ENCODE results near the gene PELI3. TPM values are rescaled to one million over a fixed set of nuclear protein-coding genes. Genes with fewer than 3 reads are reported as not detected.
"Not testable (repeated sequence)": the region's sequence is repeated elsewhere in the genome, so short reads cannot be mapped to it uniquely, and the experiment has no call there.

Gene PELI3
- polyA plus RNA-seq, 3 donors = 5.9 to 7.0 (median 6.2) TPM

DNA sequence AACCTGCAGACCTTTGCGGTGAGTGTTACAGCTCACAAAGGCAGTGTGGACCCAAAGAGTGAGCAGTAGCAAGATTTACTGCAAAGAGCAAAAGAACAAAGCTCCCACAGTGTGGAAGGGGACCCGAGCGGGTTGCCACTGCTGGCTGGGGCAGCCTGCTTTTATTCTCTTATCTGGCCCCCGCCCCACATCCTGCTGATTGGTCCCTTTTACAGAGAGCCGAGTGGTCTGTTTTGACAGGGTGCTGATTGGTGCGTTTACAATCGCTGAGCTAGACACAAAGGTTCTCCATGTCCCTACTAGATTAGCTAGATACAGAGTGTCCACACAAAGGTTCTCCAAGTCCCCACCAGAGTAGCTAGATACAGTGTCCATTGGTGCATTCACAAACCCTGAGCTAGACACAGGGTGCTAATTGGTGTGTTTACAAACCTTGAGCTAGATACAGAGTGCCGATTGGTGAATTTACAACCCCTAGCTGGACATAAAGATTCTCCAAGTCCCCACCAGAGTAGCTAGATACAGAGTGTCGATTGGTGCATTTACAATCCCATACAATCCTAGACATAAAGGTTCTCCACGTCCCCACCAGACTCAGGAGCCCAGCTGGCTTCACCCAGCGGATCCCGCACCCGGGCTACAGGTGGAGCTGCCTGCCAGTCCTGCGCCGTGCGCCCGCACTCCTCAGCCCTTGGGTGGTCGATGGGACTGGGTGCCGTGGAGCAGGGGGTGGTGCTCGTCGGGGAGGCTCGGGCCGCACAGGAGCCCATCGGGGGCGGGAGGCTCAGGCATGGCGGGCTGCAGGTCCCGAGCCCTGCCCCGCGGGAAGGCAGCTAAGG is 26.4 kb upstream of the PELI3 start:
- DNase-seq = not testable (repeated sequence)

DNA sequence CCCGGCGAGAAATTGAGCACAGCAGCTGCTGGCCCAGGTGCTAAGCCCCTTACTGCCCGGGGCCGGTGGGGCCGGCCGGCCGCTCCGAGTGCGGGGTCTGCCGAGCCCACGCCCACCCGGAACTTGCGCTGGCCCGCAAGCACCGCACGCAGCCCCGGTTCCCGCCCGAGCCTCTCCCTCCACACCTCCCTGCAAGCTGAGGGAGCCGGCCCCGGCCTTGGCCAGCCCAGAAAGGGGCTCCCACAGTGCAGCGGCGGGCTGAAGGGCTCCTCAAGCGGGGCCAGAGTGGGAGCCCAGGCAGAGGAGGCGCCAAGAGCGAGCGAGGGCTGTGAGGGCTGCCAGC is 25.8 kb upstream of the PELI3 start:
- DNase-seq = not testable (repeated sequence)

DNA sequence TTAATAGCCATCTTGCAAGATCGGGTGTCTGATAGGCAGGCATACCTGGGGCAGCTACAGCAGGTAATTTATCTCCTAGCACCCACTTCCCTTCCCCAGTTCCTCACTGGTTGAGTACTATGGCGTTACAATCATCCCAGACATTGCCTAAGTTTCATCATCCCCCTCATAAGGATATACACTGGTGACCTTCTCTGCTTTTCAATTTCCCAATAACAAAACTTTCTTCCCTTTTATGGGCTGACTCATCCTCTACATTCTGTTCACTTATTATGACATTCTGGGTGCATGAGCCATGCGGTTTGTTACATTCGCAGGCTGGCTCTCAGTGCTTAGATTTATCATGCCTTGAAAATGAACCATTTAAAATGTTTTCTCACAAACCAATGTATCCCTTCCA is 23.1 kb upstream of the PELI3 start:
- no peak for DNase-seq

DNA sequence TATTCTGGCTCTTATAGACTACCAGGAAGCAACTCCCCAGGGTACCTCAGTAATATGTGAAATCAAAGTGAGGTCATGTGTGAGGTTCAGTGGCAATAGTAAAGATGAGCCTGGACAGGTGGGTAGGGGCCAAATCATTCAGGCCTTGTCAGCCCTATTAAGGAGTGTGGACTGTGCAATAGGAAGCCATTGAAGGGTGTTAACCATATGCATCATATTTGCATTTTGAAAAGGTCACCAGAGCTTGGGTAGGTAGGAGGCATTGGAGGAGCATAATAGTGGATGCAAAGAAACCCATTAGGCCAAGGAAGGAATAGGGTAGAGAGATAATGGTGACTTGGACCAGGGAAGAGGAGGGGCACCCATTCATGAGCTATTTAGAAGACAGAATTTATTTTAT is 19.7 kb upstream of the PELI3 start:
- no peak for DNase-seq

DNA sequence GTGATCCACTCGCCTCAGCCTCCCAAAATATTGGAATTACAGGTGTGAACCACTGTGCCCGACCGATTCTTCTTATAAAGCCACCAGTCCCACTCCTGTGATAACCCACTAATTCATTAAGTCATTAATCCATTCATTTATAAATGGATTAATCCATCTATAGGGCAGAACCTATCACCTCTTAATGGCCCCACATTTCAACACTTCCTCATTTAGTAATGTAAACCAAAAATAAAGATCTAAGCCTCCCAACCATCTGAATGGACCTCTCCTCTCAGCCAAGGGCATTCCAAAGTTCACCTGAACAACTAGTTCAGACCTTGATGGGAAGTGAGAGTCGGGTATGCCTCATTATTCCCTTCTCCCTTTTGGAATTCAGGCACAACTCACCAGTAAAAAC is 18.2 kb upstream of the PELI3 start:
- DNase-seq = no peak

DNA sequence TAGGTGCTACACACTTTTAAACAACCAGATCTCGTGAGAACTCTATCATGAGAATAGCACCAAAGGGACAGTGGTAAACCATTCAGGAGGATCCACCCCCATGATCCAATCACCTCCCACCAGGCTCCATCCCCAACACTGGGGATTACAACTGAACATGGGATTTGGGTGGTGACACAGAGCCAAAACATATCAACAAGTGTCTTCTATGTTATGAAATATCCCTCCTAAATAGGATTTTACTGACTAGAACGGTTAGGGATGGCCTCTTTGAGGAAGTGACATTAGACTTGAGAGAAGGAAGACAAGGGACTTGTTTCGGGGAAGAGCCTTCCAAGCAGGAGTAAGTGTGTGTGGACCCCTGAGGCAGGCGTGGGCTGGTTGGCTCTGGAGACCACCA is 16.1 kb upstream of the PELI3 start:
- DNase-seq = no peak

DNA sequence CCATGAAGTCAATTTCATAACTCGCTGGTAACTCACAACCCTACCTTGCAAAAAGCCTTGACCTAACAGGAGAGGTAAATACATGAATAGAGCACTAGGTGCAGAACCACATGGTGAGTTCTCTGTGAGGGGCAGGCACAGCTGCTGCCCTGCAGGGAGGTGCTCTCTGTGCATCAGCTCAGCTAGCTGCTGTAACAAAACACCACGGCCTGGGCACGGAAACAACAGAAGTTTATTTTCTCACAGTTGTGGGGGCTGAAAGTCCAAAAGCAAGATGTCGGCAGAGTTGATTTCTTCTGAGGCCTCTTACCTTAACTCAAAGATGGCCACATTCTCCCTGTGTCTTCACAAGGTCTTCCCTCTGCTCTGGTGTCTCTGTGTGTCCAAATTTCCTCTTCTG is 15.0 kb upstream of the PELI3 start:
- DNase-seq = no peak

DNA sequence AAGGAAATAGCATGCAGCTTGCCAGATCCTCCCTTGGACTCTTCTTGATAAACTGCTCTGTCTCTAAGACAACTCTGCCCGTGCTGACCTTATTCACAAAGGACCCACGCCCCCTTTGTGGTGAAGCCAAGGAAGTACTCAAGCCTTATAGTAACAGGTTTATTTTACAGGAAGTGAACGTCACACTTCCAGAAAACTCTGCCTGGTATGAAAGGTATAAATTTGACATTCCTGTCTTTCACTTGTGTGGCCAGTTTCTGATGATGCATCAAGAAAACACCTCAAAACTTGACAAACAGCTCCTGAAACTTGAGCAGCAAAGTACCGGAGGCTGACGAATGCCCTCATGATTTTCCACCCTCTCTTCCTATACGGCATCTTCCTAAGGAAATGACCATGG is 12.5 kb upstream of the PELI3 start:
- no peak for DNase-seq

DNA sequence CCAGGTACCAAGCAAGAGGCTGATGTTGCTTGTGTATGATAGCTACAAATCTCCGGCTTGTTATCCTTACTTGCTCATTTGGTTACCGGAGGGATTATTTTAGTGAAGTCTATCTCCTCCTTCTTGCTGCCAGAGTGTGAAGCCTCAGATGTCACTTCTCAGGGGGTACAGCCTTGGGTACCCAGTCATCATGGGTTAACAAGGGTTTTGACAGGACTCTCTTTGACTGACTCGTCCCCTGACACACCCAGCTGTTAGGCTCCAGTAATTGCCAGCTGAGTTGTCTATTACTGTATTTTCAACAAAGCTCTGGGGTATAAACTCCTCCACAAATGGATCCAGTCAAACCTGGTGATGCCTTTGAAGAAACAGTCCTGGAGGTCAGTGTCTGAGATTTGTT is 11.9 kb upstream of the PELI3 start:
- DNase-seq = no peak

DNA sequence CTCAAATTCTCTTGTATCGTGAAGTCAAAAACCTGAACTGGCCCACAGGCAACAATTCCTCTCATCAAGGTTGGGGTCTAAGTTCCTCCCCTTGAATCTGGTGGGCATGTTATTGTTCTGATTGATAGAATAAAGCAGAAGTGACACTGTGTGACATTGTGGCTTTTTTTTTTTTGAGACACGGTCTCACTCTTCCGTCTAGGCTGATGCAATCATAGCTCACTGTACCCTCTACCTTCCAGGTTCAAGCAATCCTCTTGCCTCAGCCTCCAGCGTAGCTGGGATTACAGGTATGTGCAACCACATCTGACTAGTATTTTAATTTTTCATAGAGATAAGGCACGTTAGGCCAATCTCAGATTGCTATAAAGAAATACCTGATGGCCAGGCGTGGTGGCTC is 8.9 kb upstream of the PELI3 start:
- DNase-seq = no peak

DNA sequence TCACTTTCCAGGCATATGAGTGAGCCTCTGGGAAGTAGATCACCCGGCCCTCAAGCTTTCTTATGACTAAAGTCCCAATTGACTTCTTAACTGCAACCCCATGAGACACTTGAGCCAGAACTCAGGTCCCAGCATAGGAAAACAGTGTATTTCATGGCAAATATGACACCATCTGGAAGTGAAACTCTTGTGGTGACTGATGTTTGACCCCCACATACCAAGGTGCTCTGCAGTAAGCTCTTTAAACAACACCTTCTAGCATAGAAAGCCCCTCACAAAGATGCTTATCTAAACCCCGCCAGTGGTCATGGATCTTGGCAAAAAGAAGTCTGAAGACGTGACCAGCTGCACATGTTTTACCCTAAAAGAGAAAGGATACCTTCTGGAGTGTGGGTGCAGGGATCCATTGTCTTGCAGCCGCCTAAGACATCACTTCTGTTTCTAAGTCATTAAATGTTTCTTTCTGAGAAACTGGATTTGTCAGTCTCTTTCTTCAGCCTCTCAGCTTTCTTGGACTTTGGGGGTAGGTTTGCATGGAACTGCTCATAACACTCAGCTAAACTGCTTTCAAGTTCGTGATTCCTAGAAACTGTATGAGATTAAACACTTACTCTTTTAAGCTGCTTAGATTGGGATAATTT is 7.4 kb upstream of the PELI3 start:
- no peak for DNase-seq

DNA sequence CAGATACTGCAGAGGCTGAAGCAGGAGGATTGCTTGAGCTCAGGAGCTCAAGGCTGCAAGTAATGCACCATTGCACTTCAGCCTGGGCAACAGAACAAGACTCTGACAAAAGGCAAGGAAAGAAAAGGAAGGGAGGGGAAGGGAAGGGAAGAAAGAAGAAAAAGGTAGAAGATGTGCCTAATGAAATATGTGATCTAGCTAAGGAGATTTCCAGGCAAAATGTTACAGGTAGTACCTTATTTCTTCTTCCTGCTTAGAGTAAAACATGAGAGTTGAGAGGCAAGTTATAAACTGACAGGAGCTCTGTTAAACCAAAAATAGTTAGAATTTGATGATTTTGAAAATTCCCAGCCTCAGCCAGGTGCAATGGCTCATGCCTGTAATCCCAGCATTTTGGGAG is 4.7 kb upstream of the PELI3 start:
- DNase-seq = no peak

DNA sequence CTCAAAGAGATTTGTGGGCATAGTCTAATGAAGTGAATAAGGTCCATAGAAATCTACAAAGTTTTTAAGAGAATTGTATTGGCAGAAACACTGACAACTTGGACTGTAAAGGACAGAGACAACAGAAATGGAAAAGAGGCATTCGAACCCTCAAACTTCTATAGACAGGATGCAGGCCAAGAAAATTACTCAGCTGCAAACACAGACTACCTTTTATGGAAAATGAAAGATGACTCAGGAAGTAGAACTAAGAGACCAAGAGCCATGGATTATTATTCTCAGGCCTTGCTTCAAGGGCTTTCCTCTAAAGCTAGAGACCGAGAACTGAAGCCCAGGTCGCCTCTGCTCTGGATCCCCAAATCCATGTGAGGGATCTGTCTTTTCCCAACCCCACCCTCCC is 3.8 kb upstream of the PELI3 start:
- no peak for DNase-seq

DNA sequence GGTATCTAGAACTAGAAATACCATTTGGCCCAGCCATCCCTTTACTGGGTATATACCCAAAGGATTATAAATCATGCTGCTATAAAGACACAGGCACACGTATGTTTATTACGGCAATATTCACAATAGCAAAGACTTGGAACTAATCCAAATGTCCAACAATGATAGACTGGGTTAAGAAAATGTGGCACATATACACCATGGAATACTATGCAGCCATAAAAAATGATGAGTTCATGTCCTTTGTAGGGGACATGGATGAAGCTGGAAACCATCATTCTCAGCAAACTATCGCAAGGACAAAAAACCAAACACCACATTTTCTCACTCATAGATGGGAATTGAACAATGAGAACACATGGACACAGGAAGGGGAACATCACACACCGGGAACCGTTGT is 2.6 kb upstream of the PELI3 start:
- DNase-seq = not testable (repeated sequence)

DNA sequence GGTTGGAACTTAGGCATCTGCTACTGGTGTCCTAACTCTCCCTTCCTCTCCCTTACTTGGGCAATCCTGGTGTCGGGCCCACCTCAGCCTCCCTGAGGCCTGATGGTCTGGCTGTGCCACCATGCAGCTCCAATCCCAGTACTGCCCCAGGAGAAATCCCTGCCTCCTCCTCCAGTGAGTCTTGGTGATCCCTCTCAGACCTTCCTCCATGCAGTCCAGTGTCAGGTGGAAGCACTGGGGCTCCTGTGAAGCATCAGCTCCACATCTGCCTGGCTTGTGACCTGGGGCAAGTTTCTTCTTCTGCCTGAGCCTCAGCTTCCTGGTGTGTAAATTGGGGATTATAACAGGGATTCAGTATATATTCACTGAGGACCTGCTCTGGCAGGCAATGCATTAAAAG is 1.8 kb upstream of the PELI3 start:
- DNase-seq = no peak

DNA sequence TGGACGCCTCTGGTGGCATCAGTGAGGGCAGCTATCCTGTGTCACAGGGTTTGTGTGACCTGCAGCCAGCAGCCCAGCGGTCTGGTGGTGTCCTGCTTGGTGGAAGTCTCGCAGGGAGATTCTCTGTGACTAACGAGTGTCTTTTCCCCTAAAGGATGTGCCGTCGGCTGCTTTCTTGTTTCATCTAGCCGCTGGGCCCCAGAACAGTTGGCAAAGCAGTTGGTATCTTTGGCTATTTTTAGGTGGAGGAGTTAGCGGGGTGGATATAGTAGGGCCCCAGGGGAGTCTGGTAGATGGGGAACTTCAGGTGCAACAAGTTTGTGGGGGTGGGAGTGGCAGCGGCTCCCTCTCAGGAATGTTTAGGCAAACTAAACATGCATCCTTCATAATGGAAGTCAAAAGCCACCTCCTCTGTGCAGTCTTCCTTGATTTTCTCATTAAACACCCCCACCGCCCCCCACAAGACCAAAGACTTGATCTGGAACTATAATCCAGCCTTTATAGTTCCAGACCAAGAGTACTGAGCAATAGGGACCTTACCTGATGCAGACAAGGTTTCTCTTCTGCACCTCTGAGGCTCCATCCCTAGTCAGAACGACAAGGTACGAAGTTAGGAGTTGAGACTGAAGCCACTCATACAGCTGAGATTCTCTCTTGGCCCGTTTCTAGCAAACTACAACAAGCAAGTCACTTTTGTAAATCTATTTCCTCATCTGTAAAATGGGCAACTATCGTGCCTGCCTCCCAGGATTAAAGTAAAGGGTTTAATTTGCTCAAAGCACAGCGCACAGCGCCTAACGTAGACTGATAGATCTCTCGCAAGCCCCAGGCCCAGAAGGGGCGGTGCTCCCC is 1.1 kb upstream of the PELI3 start:
- no peak for DNase-seq

DNA sequence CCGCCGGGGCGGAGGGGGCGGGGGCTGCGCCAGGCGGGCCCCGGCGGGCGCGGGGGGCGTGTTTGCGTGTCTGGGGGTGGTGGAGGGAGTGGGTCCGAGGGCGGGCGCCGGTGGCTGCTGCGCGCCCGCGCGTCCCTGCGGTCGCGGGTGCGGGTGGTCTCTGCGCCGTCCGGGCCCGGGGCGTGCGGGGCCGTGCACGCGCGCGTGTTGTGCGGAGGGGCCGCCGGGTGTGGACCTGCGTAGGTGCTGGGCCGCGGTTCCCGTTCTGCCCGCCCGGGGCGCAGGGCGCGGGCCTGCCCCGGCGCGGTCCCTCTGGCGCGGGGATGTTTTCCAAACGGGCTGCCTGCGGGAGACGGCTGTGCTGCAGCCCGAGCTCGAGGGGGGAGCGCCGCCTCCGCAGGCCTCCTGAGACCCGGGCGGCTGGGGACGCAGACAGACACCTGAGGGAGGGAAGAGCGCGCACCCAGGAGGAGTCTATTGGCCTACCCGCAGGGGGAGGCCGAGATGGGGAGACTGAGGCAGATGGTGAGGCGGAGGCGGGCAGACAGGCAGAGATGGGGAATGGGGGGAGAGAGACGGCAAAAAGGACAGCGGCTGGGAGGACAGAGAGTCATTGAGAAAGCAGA is 442 bp downstream of the PELI3 start:
- no peak for DNase-seq

DNA sequence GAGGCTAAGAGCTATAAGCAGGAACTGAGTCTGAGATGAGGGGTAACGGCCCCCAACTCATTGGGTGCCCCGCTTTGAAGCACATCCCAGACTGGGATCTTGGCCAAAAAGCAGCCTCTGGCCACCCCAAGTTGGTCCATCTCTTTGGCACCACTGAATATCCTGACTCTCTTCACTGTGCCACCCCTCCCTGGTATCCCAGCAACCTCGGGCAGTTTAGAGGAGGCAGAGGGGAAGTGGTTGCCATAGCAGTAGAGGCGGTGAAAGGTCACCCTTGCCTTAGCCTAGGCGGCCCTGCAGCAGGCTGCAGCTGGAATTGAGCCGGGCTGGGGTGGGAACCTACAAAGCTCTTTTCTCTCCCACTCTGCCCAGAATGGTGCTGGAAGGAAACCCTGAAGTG is 1.1 kb downstream of the PELI3 start:
- DNase-seq = no peak

DNA sequence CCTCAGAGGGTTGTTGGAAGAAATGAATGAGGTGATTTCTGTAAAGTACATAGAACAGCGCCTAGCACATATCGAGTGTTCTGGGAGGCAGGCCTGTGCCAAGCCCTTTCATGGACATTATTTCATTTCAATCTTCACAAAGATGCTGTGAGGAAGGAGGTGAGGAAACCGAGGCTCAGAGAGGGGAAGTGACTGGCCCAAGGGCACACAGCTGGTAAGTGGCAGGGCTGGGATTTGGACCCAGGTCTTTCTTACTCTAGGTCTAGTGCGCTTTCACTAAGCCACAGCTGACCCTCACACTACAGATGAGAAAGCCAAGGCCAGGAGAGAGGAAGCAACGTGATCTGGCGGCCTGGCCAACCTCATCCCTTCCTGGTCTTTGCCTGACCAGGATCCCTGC is 2.0 kb downstream of the PELI3 start:
- DNase-seq = no peak

DNA sequence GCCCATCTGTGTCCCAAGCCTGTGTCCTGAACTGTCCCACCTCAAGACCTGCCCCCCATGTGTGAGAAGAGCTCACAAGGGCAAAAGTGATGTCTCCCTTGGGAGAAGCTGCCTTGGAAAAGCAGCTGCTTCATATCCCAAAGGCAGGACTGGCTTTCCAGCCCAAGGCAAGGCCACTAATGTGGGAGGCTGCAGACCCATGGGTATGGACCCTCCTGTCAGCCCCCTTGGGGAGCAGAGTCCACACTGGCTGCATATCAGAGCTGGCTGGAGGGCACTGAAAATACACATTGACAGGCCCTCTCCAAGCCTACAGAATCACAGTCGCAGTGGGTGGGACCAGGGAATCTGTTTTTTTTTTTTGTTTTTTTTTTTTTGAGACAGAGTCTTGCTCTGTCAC is 2.7 kb downstream of the PELI3 start:
- DNase-seq = no peak

DNA sequence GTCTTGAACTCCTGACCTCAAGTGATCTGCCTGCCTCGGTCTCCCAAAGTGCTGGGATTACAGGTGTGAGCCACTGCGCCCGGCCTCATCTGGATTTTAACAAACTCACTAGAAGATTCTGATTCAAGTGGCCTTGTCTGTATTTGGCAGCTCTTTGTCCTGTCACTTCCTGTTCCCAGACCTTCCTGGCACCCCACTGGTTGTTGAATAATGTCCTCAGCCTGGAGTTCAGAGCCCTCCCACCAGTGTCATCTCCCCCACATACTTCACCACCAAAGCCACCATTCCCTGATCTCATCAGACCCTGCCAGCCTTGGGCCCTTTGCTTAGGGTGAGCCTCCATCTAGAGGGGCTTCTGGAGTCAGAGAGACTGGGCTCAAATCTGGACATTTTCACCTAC is 3.3 kb downstream of the PELI3 start:
- DNase-seq = no peak

DNA sequence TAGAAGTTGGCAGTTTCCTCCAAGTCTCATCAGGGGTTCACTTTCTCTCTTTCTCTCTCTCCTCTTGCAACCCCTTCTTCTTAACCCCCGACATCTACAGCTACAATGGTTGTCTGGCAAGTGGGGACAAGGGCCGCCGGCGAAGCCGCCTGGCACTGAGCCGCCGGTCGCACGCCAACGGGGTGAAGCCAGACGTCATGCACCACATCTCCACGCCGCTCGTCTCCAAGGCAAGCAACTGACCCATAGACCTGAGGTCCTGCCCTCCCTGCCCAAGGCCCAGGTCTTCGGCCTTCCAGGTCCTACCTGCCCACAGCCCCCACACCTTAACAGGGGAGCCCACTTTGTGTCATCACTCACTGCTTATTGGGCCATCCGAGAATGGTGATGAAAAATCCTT is 4.4 kb downstream of the PELI3 start:
- no peak for DNase-seq

DNA sequence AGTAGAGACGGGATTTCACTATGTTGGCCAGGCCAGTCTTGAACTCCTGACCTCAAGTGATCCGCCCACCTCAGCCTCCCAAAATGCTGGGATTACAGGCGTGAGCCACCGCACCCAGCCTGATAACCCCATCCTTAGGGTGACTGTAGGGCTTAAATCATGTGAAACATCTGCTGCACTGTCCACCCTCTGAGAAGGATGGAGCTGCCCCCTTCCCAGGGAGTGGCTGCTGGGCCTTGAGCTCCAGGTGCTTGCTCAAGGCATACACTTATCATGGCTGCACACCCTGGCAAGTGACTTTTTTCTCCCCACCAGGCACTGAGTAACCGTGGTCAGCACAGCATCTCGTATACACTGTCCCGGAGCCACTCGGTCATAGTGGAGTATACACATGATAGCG is 5.3 kb downstream of the PELI3 start:
- DNase-seq = no peak

All from renal pelvis (tissue), 4 donors.